ENCODE measurements around the gene ITIH4. TPM values are rescaled to one million over a fixed set of nuclear protein-coding genes. Genes with fewer than 3 reads are reported as not detected.
A peak's percentile ranks its signal among the peaks of the same experiment; 100 is the strongest.

The ITIH4 gene
- total RNA-seq, 1 donor from 2014 or later, result 6.3 TPM

- Mint-ChIP-seq H3K4me3 (no peak overlapping the region), H3K4me1 (no peaks in the 10 kb centered on the region), H3K27me3 (ENCODE audit: low read depth) (no peaks in the 10 kb centered on the region), H3K36me3 (ENCODE audit: low read depth) (no peaks in the 10 kb centered on the region), H3K9me3 (no peaks in the 10 kb centered on the region), H3K27ac (ENCODE audit: unreplicated experiment) (no peak overlapping the region)
- no peak for DNase-seq (ENCODE audit: low read depth, low spot score)
- TF ChIP-seq, protein P1, sequence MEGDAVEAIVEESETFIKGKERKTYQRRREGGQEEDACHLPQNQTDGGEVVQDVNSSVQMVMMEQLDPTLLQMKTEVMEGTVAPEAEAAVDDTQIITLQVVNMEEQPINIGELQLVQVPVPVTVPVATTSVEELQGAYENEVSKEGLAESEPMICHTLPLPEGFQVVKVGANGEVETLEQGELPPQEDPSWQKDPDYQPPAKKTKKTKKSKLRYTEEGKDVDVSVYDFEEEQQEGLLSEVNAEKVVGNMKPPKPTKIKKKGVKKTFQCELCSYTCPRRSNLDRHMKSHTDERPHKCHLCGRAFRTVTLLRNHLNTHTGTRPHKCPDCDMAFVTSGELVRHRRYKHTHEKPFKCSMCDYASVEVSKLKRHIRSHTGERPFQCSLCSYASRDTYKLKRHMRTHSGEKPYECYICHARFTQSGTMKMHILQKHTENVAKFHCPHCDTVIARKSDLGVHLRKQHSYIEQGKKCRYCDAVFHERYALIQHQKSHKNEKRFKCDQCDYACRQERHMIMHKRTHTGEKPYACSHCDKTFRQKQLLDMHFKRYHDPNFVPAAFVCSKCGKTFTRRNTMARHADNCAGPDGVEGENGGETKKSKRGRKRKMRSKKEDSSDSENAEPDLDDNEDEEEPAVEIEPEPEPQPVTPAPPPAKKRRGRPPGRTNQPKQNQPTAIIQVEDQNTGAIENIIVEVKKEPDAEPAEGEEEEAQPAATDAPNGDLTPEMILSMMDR (conservative IDR thresholded peaks at IDR 0.05), result no peak
These were observed 13.3 kb downstream of the ITIH4 start for GRCh38 chr3:52817221-52817620.

DNA sequence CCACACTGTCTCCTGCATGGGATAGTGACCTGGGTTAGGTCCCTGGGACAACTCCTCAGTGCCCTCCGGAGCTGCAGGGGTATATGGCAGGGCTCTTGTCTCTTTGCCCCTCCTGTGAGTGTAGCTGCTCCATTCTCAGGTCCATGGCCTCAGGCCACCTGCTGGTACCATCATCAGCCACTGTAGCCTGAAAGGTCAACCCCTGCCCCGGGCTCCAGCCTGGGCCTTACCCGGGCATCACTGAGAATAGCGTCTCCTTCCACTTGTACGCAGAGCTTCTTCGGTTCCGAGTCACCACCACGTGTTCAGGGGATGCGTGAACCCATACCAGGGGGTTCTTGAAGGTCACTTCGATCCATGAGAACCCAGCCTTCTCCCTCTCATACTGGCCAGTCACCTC, 13.8 kb downstream of the ITIH4 start:
- Mint-ChIP-seq H3K27ac (ENCODE audit: unreplicated experiment) (no peak overlapping the region), H3K4me1 (no peaks in the 10 kb centered on the region), H3K36me3 (ENCODE audit: low read depth) (no peaks in the 10 kb centered on the region), H3K9me3 (no peaks in the 10 kb centered on the region), H3K4me3 (no peak overlapping the region), H3K27me3 (ENCODE audit: low read depth) (no peaks in the 10 kb centered on the region)
- TF ChIP-seq, protein P1 (conservative IDR thresholded peaks at IDR 0.05), result no peak
- DNase-seq (ENCODE audit: low read depth, low spot score), result no peak

DNA sequence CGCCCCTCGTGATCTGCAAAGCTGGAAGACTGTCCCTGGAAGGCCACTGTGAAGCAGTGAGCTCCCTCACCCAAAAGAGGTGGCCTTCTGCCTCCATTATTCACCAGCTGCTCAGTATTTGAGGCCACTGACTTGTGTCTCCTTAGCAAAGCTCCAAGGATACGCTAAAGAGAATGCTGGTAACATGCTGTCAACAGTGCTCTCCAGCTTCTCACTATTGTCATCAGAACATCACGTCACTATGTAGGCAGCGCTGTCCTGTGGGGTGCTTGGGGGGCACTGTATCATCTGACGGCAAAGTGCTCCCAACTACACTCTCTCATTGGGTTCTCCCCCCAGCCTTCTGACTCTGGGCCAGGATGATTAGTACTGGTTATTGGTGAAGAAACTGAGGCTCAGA, 14.3 kb downstream of the ITIH4 start:
- no peak overlapping the region for H3K27ac Mint-ChIP-seq (ENCODE audit: unreplicated experiment)
- no peak overlapping the region for H3K4me3 Mint-ChIP-seq

DNA sequence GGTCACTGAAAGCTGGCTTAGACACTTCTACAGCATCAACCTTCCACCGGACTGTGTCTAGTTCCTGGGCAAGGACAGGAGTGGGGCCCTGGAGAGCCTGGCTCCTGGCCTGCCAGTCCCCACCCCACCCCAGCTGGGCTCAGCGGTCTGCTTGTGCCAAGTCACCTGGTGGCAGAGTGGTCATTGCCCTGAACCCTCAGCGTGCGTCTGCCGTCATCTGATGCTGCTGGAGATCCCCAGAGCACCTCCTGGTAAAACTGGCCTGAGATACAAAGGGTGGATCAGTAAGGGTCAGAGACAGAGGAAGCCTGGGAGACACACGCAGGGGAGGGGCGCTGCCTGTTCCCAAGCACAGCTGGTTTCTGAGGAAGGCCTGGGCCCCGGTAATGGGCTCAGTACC, 16.7 kb downstream of the ITIH4 start:
- Mint-ChIP-seq H3K27me3 (ENCODE audit: low read depth) (no peaks in the 10 kb centered on the region), H3K27ac (ENCODE audit: unreplicated experiment) (no peak overlapping the region), H3K36me3 (ENCODE audit: low read depth) (no peaks in the 10 kb centered on the region), H3K4me3 (no peak overlapping the region), H3K4me1 (no peaks in the 10 kb centered on the region), H3K9me3 (no peaks in the 10 kb centered on the region)
- TF ChIP-seq, protein P1 (conservative IDR thresholded peaks at IDR 0.05), result no peak
- DNase-seq (ENCODE audit: low read depth, low spot score), result no peak

More for the DNA sequence above, 14.3 kb downstream of the ITIH4 start:
- H3K4me1 Mint-ChIP-seq, result no peaks in the 10 kb centered on the region
- H3K36me3 Mint-ChIP-seq (ENCODE audit: low read depth), result no peaks in the 10 kb centered on the region
- H3K27me3 Mint-ChIP-seq (ENCODE audit: low read depth), result no peaks in the 10 kb centered on the region
- TF ChIP-seq, protein P1 (conservative IDR thresholded peaks at IDR 0.05), result no peak
- no peaks in the 10 kb centered on the region for H3K9me3 Mint-ChIP-seq
- no peak for DNase-seq (ENCODE audit: low read depth, low spot score)

GRCh38 chr3:52811452-52812011, 18.9 kb downstream of the ITIH4 start:
- TF ChIP-seq, protein P1 (conservative IDR thresholded peaks at IDR 0.05), result no peak
- Mint-ChIP-seq H3K27ac (ENCODE audit: unreplicated experiment) (peak overlapping the region; percentile 91), H3K4me1 (no peaks in the 10 kb centered on the region), H3K27me3 (ENCODE audit: low read depth) (no peaks in the 10 kb centered on the region), H3K36me3 (ENCODE audit: low read depth) (no peaks in the 10 kb centered on the region), H3K9me3 (no peaks in the 10 kb centered on the region), H3K4me3 (no peak overlapping the region)
- no peak for DNase-seq (ENCODE audit: low read depth, low spot score)

Measured in neural crest cell (in vitro differentiated cells).